ENCODE measurements around the gene POLE. TPM values are rescaled to one million over a fixed set of nuclear protein-coding genes. Genes with fewer than 3 reads are reported as not detected.

Gene POLE
- total and polyA plus RNA-seq, 10 of the 15 experiments (the other 5 are each of a cell fraction or from before 2014, with no cell fraction given) = 2.3 to 103 (median 37.1) TPM

GRCh38 chr12:132597333-132598316 lies 89.5 kb downstream of the POLE start:
- H3K4me1 ChIP-seq (ENCODE audit: control insufficient read depth, insufficient read depth, low read length) = no peaks in the 10 kb centered on the region
- no peaks in the 10 kb centered on the region for H3K36me3 ChIP-seq (ENCODE audit: control insufficient read depth in 2 of 2, insufficient read depth in 2 of 2, low read length in 1 of 2)
- DNase-seq (ENCODE audit: low read depth, low spot score) (no peak), ATAC-seq (no peak), FAIRE-seq (no peak)
- H4K20me1 ChIP-seq (ENCODE audit: control insufficient read depth, insufficient read depth) = no peaks in the 10 kb centered on the region
- H3K4me2 ChIP-seq (ENCODE audit: control insufficient read depth, insufficient read depth) = no peak overlapping the region
- no peak overlapping the region for H3K9ac ChIP-seq (ENCODE audit: control insufficient read depth, insufficient read depth, low read length)
- 0 out of 2 replicates have a peak overlapping the region, but pooled peaks have one; percentile 4 for H3K4me3 ChIP-seq
- no peaks in the 10 kb centered on the region for H3K9me3 ChIP-seq (replicated peaks; ENCODE audit: control insufficient read depth, insufficient read depth, low read length)
- H2AFZ ChIP-seq (ENCODE audit: control insufficient read depth, low read depth, low read length) = no peak overlapping the region
- no peak overlapping the region for H3K27ac ChIP-seq (ENCODE audit: control insufficient read depth, insufficient read depth)
- ChIA-PET POLR2A (no interaction called here), CTCF (no interaction called here), RAD21 (ENCODE audit: unreplicated experiment) (no interaction called here), SMC1A (ENCODE audit: uncharacterized antibody, unreplicated experiment) (no interaction called here)
- no peaks in the 10 kb centered on the region for H3K27me3 ChIP-seq (replicated peaks in 1 of 2; ENCODE audit: control insufficient read depth in 2 of 2, insufficient read depth in 2 of 2, low read length in 1 of 2)
- in situ Hi-C loops (cut with MboI) = no loop called here
- intact Hi-C loops (cut with micrococcal nuclease; ENCODE audit: unreplicated experiment) = no loop called here
- 23% methylated on average over 4 of the region's 58 CpGs for WGBS (ENCODE audit: insufficient coverage, insufficient replicate concordance, low lambda C conversion rate, missing lambda C conversion rate)
- H3K79me2 ChIP-seq (ENCODE audit: control insufficient read depth, insufficient read depth, low read length) = no peaks in the 10 kb centered on the region
- no peak for TF ChIP-seq NR2C2 (IDR thresholded peaks at IDR 0.05; ENCODE audit: borderline replicate concordance, control insufficient read depth, insufficient read length, low read depth)
- no peak for TF ChIP-seq MAX (IDR thresholded peaks at IDR 0.05; ENCODE audit: low read depth, low read length)
- no peak for TF ChIP-seq CBFB (IDR thresholded peaks at IDR 0.05; ENCODE audit: low read depth)
- TF ChIP-seq NBN (IDR thresholded peaks at IDR 0.05) = 0 out of 2 replicates have a peak, but pooled peaks have one; percentile 30
- TF ChIP-seq TBL1XR1 (IDR thresholded peaks at IDR 0.05; ENCODE audit: low read depth, low read length) = no peak
- peak; percentile 65; the same call in 1 of the 2 replicates for TF ChIP-seq HDGF (IDR thresholded peaks at IDR 0.05)
- TF ChIP-seq ZNF274 (IDR thresholded peaks at IDR 0.05; ENCODE audit: insufficient read depth, insufficient read length) = no peak
- TF ChIP-seq NFYA (IDR thresholded peaks at IDR 0.05; ENCODE audit: borderline replicate concordance, low read depth, low read length) = no peak
- no peak for TF ChIP-seq MYB (IDR thresholded peaks at IDR 0.05; ENCODE audit: borderline replicate concordance, low read depth, low read length)
- TF ChIP-seq SMAD5 (IDR thresholded peaks at IDR 0.05; ENCODE audit: low read depth) = no peak
- TF ChIP-seq SREBF2 (IDR thresholded peaks at IDR 0.05; ENCODE audit: low read length) = no peak
- no TSS peak for BruUV-seq (replicated peaks)

All from GM12878 (cell line).